ENCODE results near the gene FRAS1.

- TF ChIP-seq CTCF (IDR thresholded peaks at IDR 0.05; ENCODE audit: poor library complexity, severe bottlenecking) (no peak), MXI1 (conservative IDR thresholded peaks at IDR 0.05; ENCODE audit: poor library complexity, severe bottlenecking) (no peak), REST (IDR thresholded peaks at IDR 0.05; ENCODE audit: borderline replicate concordance) (no peak), EP300 (conservative IDR thresholded peaks at IDR 0.05; ENCODE audit: poor library complexity, severe bottlenecking) (no peak)
Observed at GRCh38 chr4:78519962-78520361, 462.8 kb downstream of the FRAS1 start.

All from neural cell (in vitro differentiated cells).